ENCODE measurements around the gene TMEM11. TPM values are rescaled to one million over a fixed set of nuclear protein-coding genes. Genes with fewer than 3 reads are reported as not detected.
A peak's percentile ranks its signal among the peaks of the same experiment; 100 is the strongest.

TMEM11 gene
- total RNA-seq, 6 donors from 2014 or later, result 13.0 to 38.9 (median 21.6) TPM

- H3K27ac ChIP-seq, result peak overlapping the region; percentile 70 to 89 (median 76)
- H3K4me3 ChIP-seq, result peak overlapping the region; percentile 25 to 88 (median 82)
- peaks cover 20 to 51% (median 31%) of the 10 kb centered on the region in 4 donors for H3K4me1 ChIP-seq
- H3K27me3 ChIP-seq, result no peaks in the 10 kb centered on the region
- ATAC-seq (ENCODE audit: low FRiP score in 2 of 2) (peak in 1 of 2 donors; percentile 61), DNase-seq (peak in 1 of 2 donors; percentile 70)
- H3K9me3 ChIP-seq, result no peaks in the 10 kb centered on the region
- TF ChIP-seq CTCF (IDR thresholded peaks at IDR 0.05) (no peak), POLR2AphosphoS5 (IDR thresholded peaks at IDR 0.05) (no peak), POLR2A (IDR thresholded peaks at IDR 0.05) (peak in 1 of 4 donors; percentile 9), EP300 (IDR thresholded peaks at IDR 0.05) (peak in 1 of 4 donors; percentile 63)
- 37 to 52% methylated on average over 12 to 13 of the region's 15 CpGs for WGBS, 2 donors
- H3K36me3 ChIP-seq, result no peaks in the 10 kb centered on the region
Observed at GRCh38 chr17:21253646-21254441, 39.9 kb upstream of the TMEM11 start.

- Histone ChIP-seq H3K27me3 (no peaks in the 10 kb centered on the region), H3K27ac (peak within 1 kb of the TSS; percentile 70 to 89 (median 76)), H3K4me1 (peaks cover 20 to 53% (median 31%) of the 10 kb centered on the region in 4 donors), H3K9me3 (no peaks in the 10 kb centered on the region), H3K4me3 (peak within 1 kb of the TSS; percentile 38 to 88 (median 82)), H3K36me3 (no peaks in the 10 kb centered on the region)
- ATAC-seq (ENCODE audit: low FRiP score in 2 of 2) (peak; percentile 73 to 84), DNase-seq (peak; percentile 95 to 97)
- 0 to 1% methylated on average over 17 to 49 of the region's 117 CpGs for WGBS, 2 donors
- TF ChIP-seq POLR2AphosphoS5 (IDR thresholded peaks at IDR 0.05) (peak in 1 of 2 donors; percentile 61), POLR2A (IDR thresholded peaks at IDR 0.05) (peak in 2 of 4 donors; percentile 56 to 70), CTCF (IDR thresholded peaks at IDR 0.05) (peak in 2 of 6 experiments; percentile 6 to 9), EP300 (IDR thresholded peaks at IDR 0.05) (no peak)
Observed at GRCh38 chr17:21252796-21253645, 39.1 kb upstream of the TMEM11 start, which contains the start of gene NATD1. NATD1 (minus strand) TSS chr17:21253410; CDS start chr17:21253264, 146 bp downstream.

- Histone ChIP-seq H3K27me3 (no peaks in the 10 kb centered on the region), H3K4me1 (peaks cover 20 to 53% (median 31%) of the 10 kb centered on the region in 4 donors), H3K36me3 (no peaks in the 10 kb centered on the region), H3K27ac (peak overlapping the region; percentile 63 to 89 (median 76)), H3K9me3 (no peaks in the 10 kb centered on the region), H3K4me3 (peak overlapping the region; percentile 38 to 88 (median 82))
- no peak for ATAC-seq (ENCODE audit: low FRiP score in 2 of 2)
- DNase-seq, result no peak
- TF ChIP-seq CTCF (IDR thresholded peaks at IDR 0.05) (no peak), POLR2A (IDR thresholded peaks at IDR 0.05) (no peak), EP300 (IDR thresholded peaks at IDR 0.05) (no peak), POLR2AphosphoS5 (IDR thresholded peaks at IDR 0.05) (no peak)
- WGBS, 2 donors, result 8 to 35% methylated on average over 7 to 12 of the region's 12 CpGs
Observed at GRCh38 chr17:21252289-21252795, 38.4 kb upstream of the TMEM11 start.

- 79 to 81% methylated on average over 13 to 14 of the region's 15 CpGs for WGBS, 2 donors
- Histone ChIP-seq H3K27me3 (no peaks in the 10 kb centered on the region), H3K4me1 (peaks cover 20 to 53% (median 29%) of the 10 kb centered on the region in 4 donors), H3K9me3 (no peaks in the 10 kb centered on the region), H3K27ac (peak overlapping the region in 2 of 4 donors; percentile 11 to 63), H3K4me3 (peak overlapping the region in 3 of 4 donors; percentile 79 to 88 (median 84)), H3K36me3 (no peaks in the 10 kb centered on the region)
- TF ChIP-seq EP300 (IDR thresholded peaks at IDR 0.05), result no peak
- DNase-seq (no peak), ATAC-seq (ENCODE audit: low FRiP score in 2 of 2) (no peak)
Observed at GRCh38 chr17:21251337-21252010, 37.5 kb upstream of the TMEM11 start.
